Activated T-cell treated with anti-CD3 and anti-CD28 coated beads for 1 hour (primary cell): ENCODE data around the gene NMNAT3.

Experiments
- DNase-seq: peaks from one replicate; pipeline ENCODE4 v3.0.0-alpha.2; 2020; ENCODE audit warnings: low read depth

NMNAT3 gene

DNA sequence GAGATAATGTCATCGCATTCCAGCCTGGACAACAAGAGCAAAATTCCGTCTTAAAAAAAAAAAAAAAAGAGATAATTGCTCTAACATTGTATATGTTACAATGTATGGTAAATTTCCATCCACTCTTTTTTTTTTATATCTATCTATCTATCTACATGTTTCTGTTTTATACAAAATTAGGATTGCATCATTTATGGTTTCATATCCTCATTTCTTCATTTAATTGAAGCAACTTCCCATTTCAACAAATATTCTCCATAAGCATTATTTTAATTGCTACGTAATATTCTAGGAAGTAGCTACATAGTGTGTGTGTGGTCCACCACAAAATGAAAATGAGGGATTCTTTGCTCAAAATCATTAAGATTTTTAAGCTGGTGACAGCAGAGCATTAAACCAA, 156.6 kb downstream of the NMNAT3 start:
- DNase-seq = no peak

DNA sequence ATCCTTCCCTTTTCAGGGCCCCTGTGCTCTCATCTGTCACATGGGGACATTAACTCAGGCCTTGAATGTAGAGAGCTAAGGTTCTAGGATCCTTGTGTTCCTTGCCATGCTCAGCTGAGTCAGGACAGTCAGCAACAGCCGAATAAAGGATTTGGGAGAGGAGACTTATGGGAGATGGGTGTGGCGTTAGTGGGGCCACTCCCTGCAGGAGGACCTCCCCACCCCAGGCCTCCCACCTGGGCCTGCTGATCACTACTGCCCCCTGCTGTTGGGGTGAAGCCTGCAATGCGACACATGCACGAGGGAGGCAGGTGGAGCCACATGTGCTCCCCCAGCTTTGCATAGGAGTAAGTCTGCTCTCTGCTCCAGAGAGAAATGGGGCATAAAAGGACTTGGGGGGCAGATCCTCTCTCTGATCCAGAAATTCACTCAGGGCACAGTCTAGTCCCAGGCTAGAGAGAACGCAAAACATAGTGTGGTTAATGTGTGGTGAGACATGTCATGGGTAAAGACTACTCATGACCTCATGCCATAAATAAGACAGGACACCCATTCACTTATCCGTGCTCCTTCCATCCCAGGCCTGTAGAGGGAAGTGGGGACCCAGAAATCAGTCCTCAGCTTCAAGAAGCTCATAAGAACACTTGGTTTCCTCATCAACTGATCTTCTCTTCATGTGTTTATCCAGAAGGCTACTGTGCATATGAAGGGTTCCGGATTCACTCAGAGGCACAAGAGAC, 157.6 kb downstream of the NMNAT3 start:
- no peak for DNase-seq

- no peak for DNase-seq
These were observed 158.6 kb downstream of the NMNAT3 start for GRCh38 chr3:139518926-139519842.

DNA sequence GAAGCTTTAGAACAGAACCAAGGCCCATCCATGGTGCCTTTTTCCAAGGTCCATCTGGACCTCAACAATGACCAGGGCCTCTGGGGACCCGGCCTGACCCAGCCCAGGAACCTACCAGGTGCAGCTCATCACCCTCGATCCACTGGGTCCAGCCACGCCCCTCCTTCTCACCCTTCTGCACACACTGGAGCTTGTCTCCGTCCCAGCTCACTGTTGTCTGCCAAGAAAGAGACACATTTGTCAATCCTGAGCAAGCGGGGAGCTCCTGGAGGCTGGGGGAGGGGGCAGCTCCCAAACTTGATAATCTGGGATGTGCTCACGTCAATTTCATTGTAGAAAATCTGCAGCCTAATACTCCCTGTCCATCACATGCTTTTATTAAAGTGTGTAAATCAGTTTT, 159.5 kb downstream of the NMNAT3 start:
- no peak for DNase-seq

DNA sequence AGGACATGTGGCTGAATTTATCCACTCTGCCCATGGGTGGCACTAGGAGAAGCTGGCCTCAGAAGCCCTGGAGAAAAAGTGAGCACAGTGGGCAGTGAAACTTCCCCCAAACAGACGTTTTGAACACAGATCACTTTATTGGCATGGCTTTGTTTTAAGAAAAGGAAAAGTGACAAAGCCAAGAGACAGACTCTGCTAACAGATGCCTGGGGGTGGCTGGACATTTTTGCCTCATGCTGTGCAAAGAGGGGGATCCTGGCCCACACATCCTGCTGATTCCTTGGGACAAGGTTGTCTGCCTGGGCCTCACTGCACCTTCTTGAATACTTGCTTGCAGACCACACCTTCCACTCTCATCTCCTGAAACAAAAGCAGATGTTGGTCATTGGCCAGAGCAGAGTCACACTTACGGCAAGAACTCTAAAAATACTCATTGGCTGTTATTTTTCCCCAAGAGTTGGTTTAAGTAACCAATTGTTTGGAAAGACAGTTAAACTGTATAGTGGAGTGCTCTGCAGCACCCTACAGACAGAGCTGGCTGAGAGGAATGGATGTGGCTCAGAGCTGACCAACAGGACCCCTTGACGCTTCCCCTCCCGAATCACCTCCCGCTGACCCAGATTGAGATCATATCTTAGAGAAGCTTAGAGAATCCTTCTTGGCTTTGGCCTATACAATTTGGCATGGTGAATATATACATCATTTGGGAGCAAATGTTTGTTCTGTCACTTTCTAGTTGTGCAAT, 160.3 kb downstream of the NMNAT3 start:
- no peak for DNase-seq

- DNase-seq = no peak
These were observed 163.0 kb downstream of the NMNAT3 start for GRCh38 chr3:139514741-139515140.
